HCT116 (cell line): ENCODE results near the gene ZSWIM7.

Source experiments
- CBX3 ChIP-seq: IDR thresholded peaks from 2 replicates; pipeline ENCODE4 v1.6.1; 2012; ENCODE audit warnings: low read depth
- CEBPB ChIP-seq: IDR thresholded peaks from 2 replicates; pipeline ENCODE4 v1.6.1; 2012; ENCODE audit warnings: low read depth
- CTCF ChIP-seq, 3 experiments: fragments of 200-600 bp in 1 of 3; sonication (generic) in 1 of 3; IDR thresholded peaks in 2 of 3; conservative IDR thresholded peaks in 1 of 3; 2 replicates each; pipeline ENCODE4 v1.5.1; 2012 to 2017; ENCODE audit warnings: low read depth in 2 of 3, low read length in 2 of 3, antibody characterized with exemption in 1 of 3, borderline replicate concordance in 1 of 3, control low read depth in 1 of 3, mild to moderate bottlenecking in 1 of 3, mixed read lengths in 1 of 3, mixed run types in 1 of 3, moderate library complexity in 1 of 3; ENCODE audit not compliant: insufficient read depth in 1 of 3
- EZH2 ChIP-seq: fragments of 200-600 bp; sonication (generic); IDR thresholded peaks from 2 replicates; pipeline ENCODE4 v1.6.1; 2017; ENCODE audit warnings: antibody characterized with exemption, mixed run types
- EZH2phosphoT487 ChIP-seq: fragments of 200-600 bp; IDR thresholded peaks from 2 replicates; pipeline ENCODE4 v1.6.1; 2018; ENCODE audit warnings: antibody characterized with exemption, borderline replicate concordance
- JUND ChIP-seq: IDR thresholded peaks from 2 replicates; pipeline ENCODE4 v1.6.1; 2012
- POLR2A ChIP-seq: IDR thresholded peaks from 2 replicates; pipeline ENCODE4 v1.7.0; 2011; ENCODE audit warnings: borderline replicate concordance; ENCODE audit not compliant: insufficient read depth, insufficient read length; ENCODE audit errors: extremely low read depth
- POLR2AphosphoS5 ChIP-seq: IDR thresholded peaks from 2 replicates; pipeline ENCODE4 v1.6.1; 2011; ENCODE audit warnings: mild to moderate bottlenecking, low read depth, low read length, moderate library complexity
- RAD21 ChIP-seq: IDR thresholded peaks from 2 replicates; pipeline ENCODE4 v1.6.1; 2012; ENCODE audit warnings: low read depth, mild to moderate bottlenecking
- REST ChIP-seq: IDR thresholded peaks from 2 replicates; pipeline ENCODE4 v1.6.1; 2012; ENCODE audit warnings: low read depth
- SIN3A ChIP-seq: IDR thresholded peaks from 2 replicates; pipeline ENCODE4 v1.6.1; 2012; ENCODE audit warnings: low read depth
- TCF7L2 ChIP-seq: IDR thresholded peaks from 2 replicates; pipeline ENCODE4 v1.7.0; 2011; ENCODE audit warnings: borderline replicate concordance, inconsistent platforms; ENCODE audit not compliant: insufficient read depth, insufficient read length; ENCODE audit errors: extremely low read depth
- YY1 ChIP-seq: IDR thresholded peaks from 2 replicates; pipeline ENCODE4 v1.6.1; 2011; ENCODE audit warnings: low read length, low read depth, moderate library complexity, mild to moderate bottlenecking; ENCODE audit not compliant: insufficient replicate concordance; ENCODE audit errors: extremely low read depth
- ZFX ChIP-seq: fragments of 450-650 bp; IDR thresholded peaks from 2 replicates; pipeline ENCODE4 v1.6.1; 2017

DNA sequence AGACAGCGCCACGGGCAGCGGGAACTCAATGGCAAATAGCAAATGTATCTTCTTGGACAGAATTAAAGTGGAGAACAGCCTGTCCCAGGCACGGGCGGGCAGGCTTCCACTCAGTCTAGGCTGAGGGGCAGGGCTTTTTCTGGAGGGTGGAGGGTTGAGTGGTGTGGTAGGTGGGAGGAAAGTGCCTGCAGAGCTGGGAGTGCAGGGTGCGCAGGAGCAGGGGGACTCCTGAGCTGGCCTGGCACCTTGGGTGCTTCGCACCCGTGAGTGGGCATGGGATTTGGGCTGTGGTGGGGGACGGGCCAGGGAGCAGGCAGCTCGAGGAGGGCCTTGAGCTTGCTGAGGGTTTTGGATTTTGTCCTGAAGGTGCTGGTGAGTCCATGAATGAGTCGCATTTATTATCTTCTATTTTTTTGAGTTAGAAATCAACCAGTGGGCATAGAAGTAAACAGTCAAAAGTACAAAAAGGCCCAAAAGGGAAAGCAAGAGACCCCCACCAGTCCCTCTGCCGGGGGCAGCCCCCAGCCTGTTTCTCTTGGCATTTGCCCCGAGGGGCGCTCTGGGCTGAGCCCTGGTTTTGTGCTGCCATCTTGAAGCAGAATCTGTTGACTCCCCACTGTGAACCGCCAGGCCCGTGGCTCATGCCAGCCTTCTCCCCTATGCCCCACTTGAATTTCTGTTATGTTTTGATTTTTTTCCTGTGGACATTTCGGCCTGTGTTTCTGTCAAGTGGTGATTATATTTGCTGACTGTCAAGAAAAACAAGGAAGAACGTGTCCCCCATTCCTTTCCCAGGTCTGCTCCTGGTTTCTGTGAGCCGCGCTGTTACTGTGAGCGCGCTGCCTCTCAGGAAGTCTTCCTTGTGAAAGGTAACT is 46.4 kb downstream of the ZSWIM7 start:
- no peak for TF ChIP-seq CTCF (IDR thresholded peaks at IDR 0.05 in 2 of 3, conservative IDR thresholded peaks at IDR 0.05 in 1 of 3; ENCODE audit: borderline replicate concordance in 1 of 3, insufficient read depth in 1 of 3, low read depth in 2 of 3, low read length in 2 of 3)
- TF ChIP-seq YY1 = no peak
- no peak for TF ChIP-seq EZH2
- TF ChIP-seq EZH2phosphoT487 = no peak
- no peak for TF ChIP-seq REST
- TF ChIP-seq POLR2A = no peak
- TF ChIP-seq POLR2AphosphoS5 = no peak
- TF ChIP-seq ZFX = no peak
- TF ChIP-seq CEBPB = no peak
- TF ChIP-seq SIN3A = no peak
- no peak for TF ChIP-seq JUND
- no peak for TF ChIP-seq TCF7L2
- no peak for TF ChIP-seq RAD21
- no peak for TF ChIP-seq CBX3
